TTC549 (cell line): ENCODE data around the gene EXOSC9.
A peak's percentile ranks its signal among the peaks of the same experiment; 100 is the strongest.
"Not testable (repeated sequence)": the region's sequence is repeated elsewhere in the genome, so short reads cannot be mapped to it uniquely, and the experiment has no call there.

Source experiments
- FAIRE-seq: peaks from 2 replicates; lab custom pipeline; 2012; peaks lifted over from hg19 to GRCh38; lab: Jason Lieb, UNC

The EXOSC9 gene

GRCh38 chr4:121800961-121801714, at the start of gene EXOSC9:
EXOSC9 (plus strand) TSS chr4:121801323; CDS start chr4:121801425, 102 bp downstream.
- FAIRE-seq = peak; percentile 33

- not testable (repeated sequence) for FAIRE-seq
These were observed 49.0 kb upstream of the EXOSC9 start for GRCh38 chr4:121752142-121752541.

DNA sequence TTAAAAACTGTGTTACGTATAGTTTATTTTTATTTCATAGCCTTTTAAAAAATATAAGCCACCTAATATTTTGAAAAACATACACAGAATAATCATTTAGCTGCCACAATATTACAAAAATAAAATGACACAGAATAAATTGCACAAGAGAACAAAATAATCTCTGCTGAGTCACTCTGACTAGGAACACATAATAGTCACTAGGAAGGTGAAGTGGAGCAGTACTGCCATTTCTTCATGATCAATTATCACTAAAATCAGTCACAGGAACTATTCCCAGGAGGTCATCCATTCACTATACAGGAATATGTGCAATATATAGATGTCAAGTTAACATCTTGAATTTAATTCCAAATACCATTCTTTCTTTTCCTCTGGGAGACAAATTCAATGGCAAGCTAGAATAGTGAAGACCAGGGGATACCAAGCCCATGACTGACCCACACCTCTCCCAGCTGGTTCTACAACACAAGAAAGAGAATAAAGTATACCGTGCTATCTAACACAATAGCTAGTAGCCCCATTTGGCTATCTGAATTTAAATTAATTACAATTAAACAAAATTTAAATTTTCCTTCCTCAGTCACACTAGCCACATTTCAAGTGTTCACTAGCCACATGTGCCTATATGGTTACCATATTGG, 42.1 kb upstream of the EXOSC9 start:
- no peak for FAIRE-seq

GRCh38 chr4:121760205-121760604, 40.9 kb upstream of the EXOSC9 start:
- no peak for FAIRE-seq

DNA sequence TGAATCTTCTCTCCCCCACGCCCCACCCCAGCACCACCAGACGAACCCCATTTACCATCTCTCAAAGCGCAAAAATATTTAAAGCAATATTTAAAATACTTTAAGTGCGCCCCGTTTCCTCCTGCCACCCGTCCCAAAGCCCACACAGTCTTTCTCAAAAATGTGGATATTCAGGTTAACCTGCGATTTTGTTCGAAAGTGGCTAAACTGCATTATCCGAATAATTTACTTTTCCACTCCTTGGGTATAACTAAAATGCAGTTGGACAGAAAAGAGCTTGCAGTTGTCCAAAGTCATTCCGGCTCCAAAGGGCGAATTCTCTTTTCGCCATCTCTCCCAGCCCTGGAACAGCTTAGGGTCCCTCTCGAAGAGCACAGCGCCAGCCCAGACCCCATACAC, 36.8 kb upstream of the EXOSC9 start:
- FAIRE-seq = no peak

DNA sequence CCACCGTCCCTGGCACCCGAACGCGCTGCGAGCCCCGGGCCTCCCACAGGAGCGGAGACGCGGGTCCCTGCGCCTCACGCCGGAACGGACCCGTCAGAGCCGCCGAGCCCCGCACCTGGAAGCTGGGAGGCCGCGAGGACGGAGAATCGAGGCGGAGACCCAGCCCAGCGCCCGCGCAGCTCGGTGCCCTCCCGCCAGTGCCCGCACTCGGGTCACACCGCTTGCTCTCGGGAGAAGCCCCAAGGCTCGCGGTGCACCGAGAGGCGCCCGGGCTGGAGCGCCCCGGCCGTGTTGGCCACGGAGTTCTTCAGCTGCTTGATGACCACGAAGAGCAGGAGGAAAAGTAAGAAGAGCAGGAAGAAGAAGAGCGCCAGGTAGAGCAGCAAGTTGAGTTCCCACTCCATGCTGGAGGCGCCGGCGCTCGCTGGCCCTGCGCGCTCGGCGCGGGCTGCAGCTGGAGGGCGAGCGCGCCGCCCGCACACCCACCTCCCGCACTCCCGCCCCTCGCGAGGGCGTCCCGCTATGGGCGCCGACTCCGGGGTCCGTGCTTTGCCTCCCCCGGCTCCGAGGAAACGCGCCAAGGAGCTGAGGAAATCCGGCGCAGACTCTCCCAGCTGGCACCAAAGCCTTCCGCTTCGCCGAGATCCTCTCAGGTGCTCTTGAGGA, 36.3 kb upstream of the EXOSC9 start, which contains the start of gene SMIM43:
SMIM43 (minus strand) TSS at position 463 of the 666 bp plus-strand sequence; CDS start at position 404, 59 bp downstream.
- FAIRE-seq = no peak

GRCh38 chr4:121765368-121765705, 35.8 kb upstream of the EXOSC9 start:
- FAIRE-seq = no peak

DNA sequence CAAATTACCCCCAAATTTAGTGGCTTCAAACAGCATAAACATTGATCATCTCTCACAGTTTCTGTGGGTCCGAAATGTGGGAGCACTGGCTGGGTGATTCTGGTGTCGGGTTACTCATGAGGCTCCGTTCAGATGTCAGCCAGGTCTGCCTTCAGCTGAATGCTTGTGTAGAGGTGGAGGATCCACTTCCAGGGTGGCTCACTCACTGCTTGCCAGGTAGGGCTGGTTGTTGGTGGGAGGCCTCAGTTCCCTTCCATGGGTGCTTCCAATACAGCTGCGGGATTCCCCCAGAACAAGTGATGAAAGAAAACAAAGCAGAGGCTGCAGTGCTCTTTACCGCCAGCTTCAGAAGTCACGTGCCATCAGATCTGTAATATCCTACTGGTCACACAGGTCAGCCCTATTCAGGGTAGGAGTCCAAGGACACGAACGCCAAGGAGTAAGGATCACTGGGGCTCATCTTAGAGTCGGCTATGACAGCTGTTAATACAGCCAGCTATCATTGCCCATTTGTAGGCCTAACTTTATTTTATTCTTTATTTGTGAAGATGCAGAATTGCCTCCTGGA, 35.1 kb upstream of the EXOSC9 start:
- FAIRE-seq = no peak

- FAIRE-seq = no peak
These were observed 34.0 kb upstream of the EXOSC9 start for GRCh38 chr4:121767166-121767565.

GRCh38 chr4:121769341-121769740, 31.8 kb upstream of the EXOSC9 start:
- FAIRE-seq = no peak

- FAIRE-seq = no peak
These were observed 29.3 kb upstream of the EXOSC9 start for GRCh38 chr4:121771869-121772268.

GRCh38 chr4:121773883-121774282, 27.2 kb upstream of the EXOSC9 start:
- no peak for FAIRE-seq

DNA sequence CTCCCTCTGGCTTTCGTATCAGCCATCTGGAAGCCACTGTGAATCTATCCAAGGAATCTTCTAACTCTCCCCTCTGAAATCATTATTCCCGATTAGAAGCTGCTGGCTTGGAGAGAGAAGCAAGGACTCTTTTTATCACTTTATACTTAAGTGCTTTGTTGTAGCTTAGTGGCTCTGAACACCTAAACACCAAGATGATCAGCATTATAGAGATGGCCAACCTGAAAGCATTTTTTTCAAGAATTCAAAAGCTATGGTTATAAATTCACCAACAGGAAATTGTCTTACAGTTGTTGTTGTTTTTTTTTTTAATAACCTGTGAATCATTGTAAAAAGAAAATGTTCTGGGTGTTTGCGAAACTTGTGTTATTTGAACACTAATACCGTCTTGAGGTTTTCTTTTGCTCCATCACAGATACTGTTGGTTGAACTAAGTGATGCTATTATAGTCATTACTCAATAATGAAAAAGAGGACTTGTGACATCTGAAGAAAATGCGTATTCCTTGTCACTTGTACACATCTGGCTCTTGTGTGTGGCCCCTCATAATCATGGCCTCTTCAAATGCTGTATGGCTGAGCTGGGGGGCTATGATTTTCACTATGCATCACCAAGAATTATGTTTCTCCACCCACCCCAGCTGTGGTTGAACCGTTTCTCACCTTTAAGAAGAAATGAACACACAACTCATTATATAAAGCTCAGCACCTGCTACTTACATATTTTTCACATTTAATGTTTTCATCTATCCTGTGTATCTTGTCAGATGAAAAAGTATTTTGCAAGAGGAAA, 24.3 kb upstream of the EXOSC9 start:
- FAIRE-seq = no peak

DNA sequence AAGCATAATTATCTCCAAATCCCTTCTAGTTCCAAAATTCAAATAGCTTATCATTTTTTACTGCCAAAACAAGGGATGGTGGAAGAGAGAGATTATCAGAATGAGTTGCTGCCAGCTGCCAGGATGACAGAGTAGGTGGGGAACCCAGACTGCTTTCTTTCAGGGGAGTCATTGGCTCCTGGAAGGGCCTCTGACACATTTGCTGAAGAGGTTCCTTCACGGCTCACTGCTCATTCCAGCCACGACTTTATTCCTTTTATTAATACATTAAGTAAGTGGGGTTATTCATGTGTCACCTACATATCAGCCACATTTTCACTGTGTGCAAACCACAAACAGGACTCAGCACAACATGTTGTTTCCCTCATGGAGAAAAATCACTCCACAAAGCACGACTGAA, 23.5 kb upstream of the EXOSC9 start:
- no peak for FAIRE-seq

DNA sequence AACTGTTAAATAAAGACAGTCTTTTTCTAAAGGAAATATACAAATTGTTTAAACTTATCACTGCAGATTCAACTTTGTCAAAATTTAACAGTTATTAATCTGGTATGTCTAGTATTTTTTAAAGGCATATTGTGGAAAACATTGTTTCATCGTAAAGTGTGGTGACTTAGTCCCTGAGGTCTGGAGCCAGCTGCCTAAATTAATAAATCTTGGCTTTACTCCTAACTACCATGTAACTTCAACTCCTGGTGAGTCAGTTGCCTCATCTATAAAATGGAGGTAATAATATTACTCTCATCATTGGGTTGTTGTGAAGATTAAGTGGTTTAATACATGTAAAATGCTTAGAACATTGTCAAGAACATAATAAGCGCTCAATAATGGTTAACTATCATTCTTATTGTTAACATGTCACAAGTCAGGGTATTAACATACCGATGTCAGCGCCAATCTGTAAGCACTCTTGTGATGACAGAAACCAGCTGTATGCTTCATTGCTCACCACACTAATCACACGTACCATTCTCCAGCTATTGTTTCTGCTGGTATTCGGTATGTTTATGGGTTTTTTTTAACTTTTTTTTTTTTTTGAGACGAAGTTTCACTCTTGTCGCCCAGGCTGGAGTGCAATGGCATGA, 22.0 kb upstream of the EXOSC9 start:
- FAIRE-seq = no peak

- no peak for FAIRE-seq
These were observed 17.9 kb upstream of the EXOSC9 start for GRCh38 chr4:121783210-121783609.

DNA sequence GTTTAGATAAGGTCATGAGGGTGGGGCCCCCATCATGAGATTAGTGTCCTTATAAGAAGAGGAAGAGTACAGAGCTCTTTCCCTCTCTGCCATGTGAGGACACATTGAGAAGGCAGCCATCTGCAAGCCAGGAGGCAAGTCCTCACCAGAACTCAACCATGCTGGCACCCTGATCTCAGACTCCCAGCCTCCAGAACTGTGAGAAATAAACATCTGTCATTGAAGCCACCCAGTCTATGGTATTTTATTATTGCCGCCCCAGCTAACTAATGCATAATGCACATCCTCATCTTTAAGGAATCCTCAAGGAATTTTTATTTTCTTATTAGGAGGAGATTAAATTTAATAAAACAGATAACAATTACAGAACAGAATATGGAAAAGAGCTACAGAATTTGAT, 16.7 kb upstream of the EXOSC9 start:
- no peak for FAIRE-seq

GRCh38 chr4:121784975-121785374, 16.1 kb upstream of the EXOSC9 start:
- no peak for FAIRE-seq

GRCh38 chr4:121785479-121785878, 15.6 kb upstream of the EXOSC9 start:
- no peak for FAIRE-seq

DNA sequence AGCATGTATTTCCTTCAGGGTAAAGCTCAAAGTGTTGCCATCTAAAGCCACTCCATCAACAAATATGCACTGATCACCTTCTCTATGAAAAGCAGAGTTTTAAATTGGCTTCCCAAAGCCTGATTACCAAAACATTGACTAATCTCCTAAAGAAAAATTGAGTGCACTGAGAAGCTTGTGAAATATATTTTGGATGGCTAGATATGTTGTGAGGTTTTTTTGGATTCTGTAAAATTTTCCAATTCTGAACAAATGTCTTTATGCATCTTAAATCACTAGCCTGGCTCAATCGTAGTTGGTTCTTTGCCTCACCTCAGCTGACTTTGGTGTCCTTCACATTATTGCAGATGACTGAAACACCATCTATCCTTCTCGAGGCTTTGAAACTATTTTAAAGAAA, 14.9 kb upstream of the EXOSC9 start:
- no peak for FAIRE-seq

- FAIRE-seq = no peak
These were observed 12.2 kb upstream of the EXOSC9 start for GRCh38 chr4:121788896-121789295.

- FAIRE-seq = no peak
These were observed 11.7 kb upstream of the EXOSC9 start for GRCh38 chr4:121789455-121789854.
